ENCODE results near the gene TBL1X. TPM values are rescaled to one million over a fixed set of nuclear protein-coding genes. Genes with fewer than 3 reads are reported as not detected.

Gene TBL1X
- total RNA-seq, 1 experiment from 2014 or later, result 14.6 TPM

- BruUV-seq (replicated peaks), result no TSS peak
- H3K36me3 ChIP-seq (ENCODE audit: control insufficient read depth, insufficient read depth, low read length), result no peaks in the 10 kb centered on the region
- no peaks in the 10 kb centered on the region for H3K4me1 ChIP-seq (ENCODE audit: control insufficient read depth, insufficient read depth, low read length)
- H3K9me3 ChIP-seq (ENCODE audit: control insufficient read depth, insufficient read depth, low read depth, low read length), result no peaks in the 10 kb centered on the region
- DNase-seq (ENCODE audit: low read depth, low spot score) (no peak), ATAC-seq (peak; percentile 60)
- peak within 1 kb of the TSS in 1 of 2 experiments; percentile 21; a peak in 3 of 4 replicates for H3K4me3 ChIP-seq (ENCODE audit: low read depth in 2 of 2, low read length in 2 of 2)
- intact Hi-C loops (cut with micrococcal nuclease; ENCODE audit: unreplicated experiment), result no loop called here
- H3K27ac ChIP-seq (ENCODE audit: low read length), result no peak within 1 kb of the TSS
- no peak for TF ChIP-seq SIN3A (IDR thresholded peaks at IDR 0.05; ENCODE audit: borderline replicate concordance, insufficient read depth, low read depth, low read length)
- TF ChIP-seq POLR2AphosphoS5 (IDR thresholded peaks at IDR 0.05; ENCODE audit: low read depth, low read length), result no peak
- TF ChIP-seq CTCF (IDR thresholded peaks at IDR 0.05), result no peak
- TF ChIP-seq REST (IDR thresholded peaks at IDR 0.05; ENCODE audit: insufficient read depth in 1 of 2, low read depth in 2 of 2, low read length in 1 of 2), result no peak
- no peak for TF ChIP-seq TCF7L2 (IDR thresholded peaks at IDR 0.05; ENCODE audit: low read depth, low read length)
- in situ Hi-C loops (cut with HindIII; ENCODE audit: low pct_unique_long_range_greater_than_20kb, low sequenced_read_pairs), result no loop called here
- no peaks in the 10 kb centered on the region; the same call in 1 of the 2 replicates for H3K27me3 ChIP-seq (ENCODE audit: control insufficient read depth, insufficient read depth, low read length)
- ChIA-PET POLR2A (interaction anchor here (0.7 kb wide), 1 partner anchor 480 kb away, joined by 3 read pairs; no protein-coding TSS in a partner anchor), CTCF (interaction anchor here (0.7 kb wide), 1 partner anchor 81 kb away, joined by 3 read pairs; no protein-coding TSS in a partner anchor)
These were observed 321.3 kb downstream of the TBL1X start, which contains the start of gene SHROOM2 for GRCh38 chrX:9785944-9786797. Gene SHROOM2, plus strand, starts transcription at chrX:9786429. Its CDS starts 117 bp downstream, at chrX:9786546.

- intact Hi-C loops (cut with micrococcal nuclease; ENCODE audit: unreplicated experiment) (no loop called here), in situ Hi-C loops (cut with HindIII; ENCODE audit: low pct_unique_long_range_greater_than_20kb, low sequenced_read_pairs) (no loop called here)
- ATAC-seq (no peak), DNase-seq (ENCODE audit: low read depth, low spot score) (no peak)
- Histone ChIP-seq H3K27me3 (ENCODE audit: control insufficient read depth, insufficient read depth, low read length) (no peaks in the 10 kb centered on the region; the same call in 1 of the 2 replicates), H3K4me1 (ENCODE audit: control insufficient read depth, insufficient read depth, low read length) (no peaks in the 10 kb centered on the region), H3K4me3 (ENCODE audit: low read depth in 2 of 2, low read length in 2 of 2) (peak overlapping the region in 1 of 2 experiments; percentile 21; a peak in 2 of 4 replicates), H3K36me3 (ENCODE audit: control insufficient read depth, insufficient read depth, low read length) (no peaks in the 10 kb centered on the region), H3K9me3 (ENCODE audit: control insufficient read depth, insufficient read depth, low read depth, low read length) (no peaks in the 10 kb centered on the region), H3K27ac (ENCODE audit: low read length) (no peak overlapping the region)
- POLR2A ChIA-PET, result no interaction called here
- no TSS peak for BruUV-seq (replicated peaks)
- CTCF ChIA-PET, result no interaction called here
- TF ChIP-seq SIN3A (IDR thresholded peaks at IDR 0.05; ENCODE audit: borderline replicate concordance, insufficient read depth, low read depth, low read length), result no peak
- TF ChIP-seq TCF7L2 (IDR thresholded peaks at IDR 0.05; ENCODE audit: low read depth, low read length), result no peak
- TF ChIP-seq POLR2AphosphoS5 (IDR thresholded peaks at IDR 0.05; ENCODE audit: low read depth, low read length), result no peak
These were observed 322.2 kb downstream of the TBL1X start for GRCh38 chrX:9786798-9787635.
